Measurements from ENCODE around the gene C1orf198. TPM values are rescaled to one million over a fixed set of nuclear protein-coding genes. Genes with fewer than 3 reads are reported as not detected.

Gene C1orf198
- total and polyA plus RNA-seq, 9 donors: 55.4 to 92.7 (median 65.8) TPM

GRCh38 chr1:230791986-230792564 is 76.2 kb downstream of the C1orf198 start:
- Histone ChIP-seq H3K27me3 (ENCODE audit: control insufficient read depth, insufficient read depth, low read length) (no peaks in the 10 kb centered on the region), H3K4me3 (ENCODE audit: low read length) (no peak overlapping the region), H3K9me3 (replicated peaks; ENCODE audit: control insufficient read depth, low read depth, low read length) (no peaks in the 10 kb centered on the region), H3K27ac (ENCODE audit: low read length) (no peak overlapping the region), H3K36me3 (ENCODE audit: control insufficient read depth, insufficient read depth, low read length) (no peaks in the 10 kb centered on the region), H3K4me1 (ENCODE audit: control insufficient read depth, insufficient read depth, low read length) (peaks cover 7% of the 10 kb centered on the region)
- no peak for DNase-seq
- WGBS (ENCODE audit: insufficient coverage): 60% methylated on average over 3 of the region's 5 CpGs

GRCh38 chr1:230790026-230790425 is 78.3 kb downstream of the C1orf198 start:
- DNase-seq: no peak
- H3K9me3 ChIP-seq (replicated peaks; ENCODE audit: control insufficient read depth, low read depth, low read length): no peaks in the 10 kb centered on the region
- no peak overlapping the region for H3K4me3 ChIP-seq (ENCODE audit: low read length)
- H3K27me3 ChIP-seq (ENCODE audit: control insufficient read depth, insufficient read depth, low read length): no peaks in the 10 kb centered on the region
- no peaks in the 10 kb centered on the region for H3K36me3 ChIP-seq (ENCODE audit: control insufficient read depth, insufficient read depth, low read length)
- 100% methylated on average over 1 of the region's 5 CpGs for WGBS (ENCODE audit: insufficient coverage)
- H3K27ac ChIP-seq (ENCODE audit: low read length): no peak overlapping the region
- H3K4me1 ChIP-seq (ENCODE audit: control insufficient read depth, insufficient read depth, low read length): peaks cover 7% of the 10 kb centered on the region

GRCh38 chr1:230788561-230789275 is 79.6 kb downstream of the C1orf198 start:
- peaks cover 1% of the 10 kb centered on the region for H3K4me1 ChIP-seq (ENCODE audit: control insufficient read depth, insufficient read depth, low read length)
- H3K27me3 ChIP-seq (ENCODE audit: control insufficient read depth, insufficient read depth, low read length): no peaks in the 10 kb centered on the region
- no peak for DNase-seq
- H3K4me3 ChIP-seq (ENCODE audit: low read length): no peak overlapping the region
- H3K36me3 ChIP-seq (ENCODE audit: control insufficient read depth, insufficient read depth, low read length): no peaks in the 10 kb centered on the region
- no peaks in the 10 kb centered on the region for H3K9me3 ChIP-seq (replicated peaks; ENCODE audit: control insufficient read depth, low read depth, low read length)
- H3K27ac ChIP-seq (ENCODE audit: low read length): no peak overlapping the region
- 75% methylated on average over 8 of the region's 10 CpGs for WGBS (ENCODE audit: insufficient coverage)

- 80% methylated on average over 2 of the region's 7 CpGs for WGBS (ENCODE audit: insufficient coverage)
- Histone ChIP-seq H3K4me1 (ENCODE audit: control insufficient read depth, insufficient read depth, low read length) (no peaks in the 10 kb centered on the region), H3K36me3 (ENCODE audit: control insufficient read depth, insufficient read depth, low read length) (no peaks in the 10 kb centered on the region), H3K27ac (ENCODE audit: low read length) (no peak overlapping the region), H3K4me3 (ENCODE audit: low read length) (no peak overlapping the region), H3K9me3 (replicated peaks; ENCODE audit: control insufficient read depth, low read depth, low read length) (no peaks in the 10 kb centered on the region), H3K27me3 (ENCODE audit: control insufficient read depth, insufficient read depth, low read length) (no peaks in the 10 kb centered on the region)
- no peak for DNase-seq
Observed at GRCh38 chr1:230787471-230787870, 80.8 kb downstream of the C1orf198 start.

Other genes with a start within 250 kb of the C1orf198 start
- 23.2 TPM for gene COG2, start 226.0 kb downstream of the C1orf198 start, total RNA-seq
- gene COG2, start 226.0 kb downstream of the C1orf198 start, polyA plus RNA-seq (ENCODE audit: insufficient read depth in 1 of 8, insufficient read length in 8 of 8, low replicate concordance in 1 of 8): 10 to 100 TPM; 16.3 to 23.1 (median 19.8) TPM
- 8.4 TPM for gene AGT, start 154.4 kb downstream of the C1orf198 start, total RNA-seq
- gene AGT, start 154.4 kb downstream of the C1orf198 start, polyA plus RNA-seq (ENCODE audit: insufficient read depth in 1 of 8, insufficient read length in 8 of 8, low replicate concordance in 1 of 8): 10 to 100 TPM in 4 of 8 donors, 1 to 10 TPM in 4; 7.2 to 15.7 (median 10.4) TPM
- gene CAPN9, start 121.1 kb downstream of the C1orf198 start, total RNA-seq: 0.35 TPM
- gene CAPN9, start 121.1 kb downstream of the C1orf198 start, polyA plus RNA-seq (ENCODE audit: insufficient read depth in 1 of 8, insufficient read length in 8 of 8, low replicate concordance in 1 of 8): 1 to 10 TPM in 3 of 8 donors, under 1 TPM in 5; 0.34 to 1.5 (median 0.81) TPM
- 15.0 TPM for gene TTC13, start 110.3 kb upstream of the C1orf198 start, total RNA-seq
- 10 to 100 TPM; 12.7 to 19.8 (median 16.2) TPM for gene TTC13, start 110.3 kb upstream of the C1orf198 start, polyA plus RNA-seq (ENCODE audit: insufficient read depth in 1 of 8, insufficient read length in 8 of 8, low replicate concordance in 1 of 8)
- gene ARV1, start 110.6 kb upstream of the C1orf198 start, total RNA-seq: 11.8 TPM
- 10 to 100 TPM; 11.9 to 17.6 (median 14.3) TPM for gene ARV1, start 110.6 kb upstream of the C1orf198 start, polyA plus RNA-seq (ENCODE audit: insufficient read depth in 1 of 8, insufficient read length in 8 of 8, low replicate concordance in 1 of 8)
- gene FAM89A, start 171.7 kb upstream of the C1orf198 start, total RNA-seq: 8.7 TPM
- gene FAM89A, start 171.7 kb upstream of the C1orf198 start, polyA plus RNA-seq (ENCODE audit: insufficient read depth in 1 of 8, insufficient read length in 8 of 8, low replicate concordance in 1 of 8): 10 to 100 TPM in 2 of 8 donors, 1 to 10 TPM in 6; 6.5 to 10.6 (median 9.5) TPM

Measured in muscle of leg (tissue), 11 donors.